CD4-positive, alpha-beta memory T cell (primary cell): ENCODE measurements around the gene C14orf39. TPM values are rescaled to one million over a fixed set of nuclear protein-coding genes. Genes with fewer than 3 reads are reported as not detected.

Source experiments
- CTCF ChIA-PET: fragments of 350-600 bp; sonication (Branson Sonifier 250); formaldehyde crosslinking; loops from one replicate; lab custom pipeline; 2021; ENCODE audit warnings: inconsistent platforms; ENCODE audit not compliant: partially characterized antibody; lab: Charles Lee
- POLR2A ChIA-PET: fragments of 350-600 bp; sonication (Branson Sonifier 250); formaldehyde crosslinking; loops from one replicate; lab custom pipeline; 2021; ENCODE audit not compliant: partially characterized antibody; lab: Charles Lee
- DNase-seq, 5 donors: peaks; one replicate each; pipeline versions ENCODE4 v3.0.0 to v3.0.0-alpha.2; 2020 to 2022; ENCODE audit warnings: mixed read lengths in 1 of 5
- H3K27ac ChIP-seq: one replicate; pipeline ENCODE4 v1.7.0; 2013; ENCODE audit warnings: low read depth, low read length
- H3K27me3 ChIP-seq: 2 replicates; pipeline ENCODE4 v1.7.0; 2013; ENCODE audit warnings: mild to moderate bottlenecking, low read length, moderate library complexity; ENCODE audit not compliant: insufficient read depth
- H3K36me3 ChIP-seq: 2 replicates; pipeline ENCODE4 v1.7.0; 2013; ENCODE audit warnings: mild to moderate bottlenecking, low read length, moderate library complexity; ENCODE audit not compliant: insufficient read depth
- H3K4me1 ChIP-seq: 2 replicates; pipeline ENCODE4 v1.7.0; 2013; ENCODE audit warnings: mild to moderate bottlenecking, low read length, moderate library complexity; ENCODE audit not compliant: insufficient read depth
- H3K4me3 ChIP-seq, 2 donors: one replicate each; pipeline ENCODE4 v1.7.0; 2013; ENCODE audit warnings: low read length in 2 of 2, mild to moderate bottlenecking in 1 of 2
- H3K9me3 ChIP-seq, 2 donors: one replicate each; pipeline ENCODE4 v1.7.0; 2013; ENCODE audit warnings: low read length in 2 of 2, control low read depth in 1 of 2; ENCODE audit not compliant: control insufficient read depth in 1 of 2
- H3K27ac Mint-ChIP-seq, 7 donors: one replicate each; pipeline ENCODE4 v1.8.0; 2020 to 2021; ENCODE audit warnings: mixed read lengths in 7 of 7, mild to moderate bottlenecking in 6 of 7, inconsistent platforms in 3 of 7, moderate library complexity in 3 of 7
- H3K27me3 Mint-ChIP-seq, 2 donors: one replicate each; pipeline ENCODE4 v1.8.0; 2020 to 2021; ENCODE audit warnings: mixed read lengths in 2 of 2
- H3K36me3 Mint-ChIP-seq, 2 donors: one replicate each; pipeline ENCODE4 v1.8.0; 2020 to 2021; ENCODE audit warnings: mixed read lengths in 2 of 2, inconsistent platforms in 1 of 2, mild to moderate bottlenecking in 1 of 2
- H3K4me1 Mint-ChIP-seq, 4 donors: one replicate each; pipeline ENCODE4 v1.8.0; 2020 to 2021; ENCODE audit warnings: mixed read lengths in 4 of 4, mild to moderate bottlenecking in 1 of 4
- H3K4me3 Mint-ChIP-seq, 8 donors: one replicate each; pipeline ENCODE4 v1.8.0; 2020 to 2021; ENCODE audit warnings: mixed read lengths in 8 of 8, mild to moderate bottlenecking in 7 of 8, moderate library complexity in 6 of 8, inconsistent platforms in 3 of 8
- H3K9me3 Mint-ChIP-seq, 8 donors: one replicate each; pipeline ENCODE4 v1.8.0; 2020 to 2021; ENCODE audit warnings: mixed read lengths in 8 of 8, mild to moderate bottlenecking in 5 of 8, inconsistent platforms in 3 of 8, moderate library complexity in 1 of 8
- intact Hi-C: fragments of 100-400 bp; cut with micrococcal nuclease; formaldehyde crosslinking; loops from one replicate; pipeline ENCODE4 v1.15.1; 2023
- polyA plus RNA-seq, 2 donors: library from polyadenylated mRNA; unstranded; fragments of 300-500 nt; fragmentation: Illumina TruSeq; gene quantifications; one replicate each; pipeline ENCODE4 v1.2.3, GENCODE V29; 2021
- total RNA-seq, 2 experiments: library from RNA; stranded (reverse); gene quantifications; one replicate each; pipeline ENCODE4 v1.2.3, GENCODE V29; 2021

C14orf39 gene
- not detected for total RNA-seq
- not detected for polyA plus RNA-seq

GRCh38 chr14:60485598-60486251 lies at the start of gene C14orf39:
Gene C14orf39, minus strand, starts transcription at chr14:60486063. Its CDS starts 985 bp downstream, at chr14:60485078.
- POLR2A ChIA-PET: no interaction called here
- no peak for DNase-seq
- H3K9me3 ChIP-seq: no peaks in the 10 kb centered on the region
- intact Hi-C loops: loop anchor here (10.0 kb wide), 1 partner anchor 161 kb away; no protein-coding TSS in a partner anchor
- no peaks in the 10 kb centered on the region for H3K4me1 ChIP-seq
- H3K4me3 Mint-ChIP-seq: peak within 1 kb of the TSS in 4 of 8 donors; percentile 7 to 52 (median 40)
- no peak within 1 kb of the TSS for H3K27ac Mint-ChIP-seq
- H3K4me1 Mint-ChIP-seq: peaks cover 0 to 2% (median under 1%) of the 10 kb centered on the region in 4 donors
- CTCF ChIA-PET: no interaction called here
- peaks cover 0 to 2% of the 10 kb centered on the region in 2 donors for H3K36me3 Mint-ChIP-seq
- peaks cover 2 to 16% (median 8%) of the 10 kb centered on the region in 8 donors for H3K9me3 Mint-ChIP-seq
- H3K36me3 ChIP-seq: no peaks in the 10 kb centered on the region
- H3K27ac ChIP-seq: no peak within 1 kb of the TSS
- H3K4me3 ChIP-seq: no peak within 1 kb of the TSS
- peaks cover 15% of the 10 kb centered on the region in 2 donors for H3K27me3 Mint-ChIP-seq
- H3K27me3 ChIP-seq: peaks cover 12% of the 10 kb centered on the region

- Histone ChIP-seq H3K4me1 (no peaks in the 10 kb centered on the region), H3K4me3 (no peak overlapping the region), H3K27ac (no peak overlapping the region), H3K27me3 (no peaks in the 10 kb centered on the region), H3K36me3 (no peaks in the 10 kb centered on the region), H3K9me3 (no peaks in the 10 kb centered on the region)
- Mint-ChIP-seq H3K27me3 (peaks cover 19 to 21% of the 10 kb centered on the region in 2 donors), H3K27ac (no peak overlapping the region), H3K4me3 (no peak overlapping the region), H3K4me1 (no peaks in the 10 kb centered on the region), H3K36me3 (no peaks in the 10 kb centered on the region), H3K9me3 (peaks cover 0 to 9% (median 3%) of the 10 kb centered on the region in 8 donors)
- CTCF ChIA-PET: no interaction called here
- POLR2A ChIA-PET: no interaction called here
- DNase-seq: no peak
- intact Hi-C loops: no loop called here
Observed at GRCh38 chr14:60532442-60532841, 46.6 kb upstream of the C14orf39 start.

- Histone ChIP-seq H3K27ac (no peak overlapping the region), H3K9me3 (no peaks in the 10 kb centered on the region), H3K4me3 (no peak overlapping the region), H3K36me3 (no peaks in the 10 kb centered on the region), H3K27me3 (peaks cover 41% of the 10 kb centered on the region), H3K4me1 (peaks cover 17% of the 10 kb centered on the region)
- no peak for DNase-seq
- Mint-ChIP-seq H3K27ac (peak overlapping the region in 1 of 7 donors; percentile 2), H3K4me1 (peaks cover 6 to 22% (median 12%) of the 10 kb centered on the region in 4 donors), H3K9me3 (peaks cover 0 to 14% (median 5%) of the 10 kb centered on the region in 8 donors), H3K36me3 (no peaks in the 10 kb centered on the region), H3K4me3 (peak overlapping the region in 7 of 8 donors; percentile 0 to 80 (median 52)), H3K27me3 (peaks cover 38 to 40% of the 10 kb centered on the region in 2 donors)
- intact Hi-C loops: no loop called here
- CTCF ChIA-PET: interaction anchor here (1.0 kb wide), 1 partner anchor 19 kb away, joined by 3 read pairs; no protein-coding TSS in a partner anchor
- POLR2A ChIA-PET: no interaction called here
Observed at GRCh38 chr14:60515511-60516289, 29.8 kb upstream of the C14orf39 start.

- Mint-ChIP-seq H3K4me1 (peaks cover 6 to 27% (median 17%) of the 10 kb centered on the region in 4 donors), H3K36me3 (no peaks in the 10 kb centered on the region), H3K27ac (no peak overlapping the region), H3K9me3 (peaks cover 0 to 12% (median 5%) of the 10 kb centered on the region in 8 donors), H3K27me3 (peaks cover 41 to 45% of the 10 kb centered on the region in 2 donors), H3K4me3 (peak overlapping the region in 6 of 8 donors; percentile 32 to 61 (median 56))
- peaks cover 22% of the 10 kb centered on the region for H3K4me1 ChIP-seq
- H3K27me3 ChIP-seq: peaks cover 48% of the 10 kb centered on the region
- H3K27ac ChIP-seq: no peak overlapping the region
- H3K4me3 ChIP-seq: no peak overlapping the region
- no peaks in the 10 kb centered on the region for H3K9me3 ChIP-seq
- CTCF ChIA-PET: no interaction called here
- intact Hi-C loops: no loop called here
- no peaks in the 10 kb centered on the region for H3K36me3 ChIP-seq
- DNase-seq: no peak
- POLR2A ChIA-PET: no interaction called here
Observed at GRCh38 chr14:60514741-60515491, 29.1 kb upstream of the C14orf39 start.

GRCh38 chr14:60514378-60514740 lies 28.5 kb upstream of the C14orf39 start:
- Histone ChIP-seq H3K36me3 (no peaks in the 10 kb centered on the region), H3K4me1 (peaks cover 22% of the 10 kb centered on the region), H3K27ac (no peak overlapping the region), H3K4me3 (no peak overlapping the region), H3K9me3 (no peaks in the 10 kb centered on the region), H3K27me3 (peaks cover 49% of the 10 kb centered on the region)
- Mint-ChIP-seq H3K9me3 (peaks cover 0 to 14% (median 5%) of the 10 kb centered on the region in 8 donors), H3K27ac (no peak overlapping the region), H3K27me3 (peaks cover 45 to 49% of the 10 kb centered on the region in 2 donors), H3K4me3 (peak overlapping the region in 7 of 8 donors; percentile 32 to 61 (median 53)), H3K4me1 (peaks cover 6 to 33% (median 21%) of the 10 kb centered on the region in 4 donors), H3K36me3 (no peaks in the 10 kb centered on the region)
- CTCF ChIA-PET: no interaction called here
- intact Hi-C loops: no loop called here
- no peak for DNase-seq
- POLR2A ChIA-PET: no interaction called here

GRCh38 chr14:60512973-60513571 lies 27.2 kb upstream of the C14orf39 start:
- CTCF ChIA-PET: interaction anchor here (1.2 kb wide), 1 partner anchor 182 kb away, joined by 3 read pairs; no protein-coding TSS in a partner anchor

More at GRCh38 chr14:60512973-60513571, 27.2 kb upstream of the C14orf39 start:
- POLR2A ChIA-PET: no interaction called here
- Mint-ChIP-seq H3K36me3 (no peaks in the 10 kb centered on the region), H3K27ac (no peak overlapping the region), H3K9me3 (peaks cover 0 to 14% (median 5%) of the 10 kb centered on the region in 8 donors), H3K27me3 (peaks cover 40 to 55% of the 10 kb centered on the region in 2 donors), H3K4me1 (peaks cover 6 to 39% (median 21%) of the 10 kb centered on the region in 4 donors), H3K4me3 (no peak overlapping the region)
- H3K4me1 ChIP-seq: peaks cover 22% of the 10 kb centered on the region
- no peaks in the 10 kb centered on the region for H3K36me3 ChIP-seq
- no peak overlapping the region for H3K4me3 ChIP-seq
- no peak overlapping the region for H3K27ac ChIP-seq
- peaks cover 51% of the 10 kb centered on the region for H3K27me3 ChIP-seq
- no peaks in the 10 kb centered on the region for H3K9me3 ChIP-seq
- no peak for DNase-seq
- intact Hi-C loops: no loop called here
